ENCODE measurements around the gene ATOSB. TPM values are rescaled to one million over a fixed set of nuclear protein-coding genes. Genes with fewer than 3 reads are reported as not detected.

The ATOSB gene
- total and polyA plus RNA-seq, 4 donors, result 9.5 to 32.0 (median 23.0) TPM

DNA sequence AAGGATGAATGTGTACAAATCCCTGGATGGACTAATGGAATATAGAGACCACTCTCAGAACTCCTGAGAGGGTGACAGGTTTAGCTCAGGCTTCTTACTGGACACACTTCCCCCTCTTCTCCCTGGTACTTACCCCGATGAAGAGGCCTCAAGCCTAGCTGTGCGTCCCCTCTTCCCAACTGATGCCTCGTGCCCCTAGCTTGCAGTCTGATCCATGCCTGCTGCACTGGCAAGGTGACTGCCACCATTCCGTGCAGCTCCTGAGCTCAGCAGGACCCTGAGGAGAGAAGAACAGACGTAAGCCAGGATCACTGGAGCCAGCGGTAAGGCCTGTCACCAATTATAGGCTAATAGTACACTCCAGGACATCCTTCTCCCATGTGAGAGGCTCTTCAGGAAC, 7.2 kb downstream of the ATOSB start:
- DNase-seq, result no peak
- ATAC-seq (ENCODE audit: insufficient read depth, low FRiP score), result no peak
- Histone ChIP-seq H3K4me1 (ENCODE audit: control insufficient read depth in 5 of 5, insufficient read depth in 5 of 5, low read length in 5 of 5) (peaks cover 6 to 29% (median 14%) of the 10 kb centered on the region in 5 donors), H3K9me3 (ENCODE audit: control insufficient read depth in 4 of 4, insufficient read depth in 3 of 4, low read length in 3 of 4) (no peaks in the 10 kb centered on the region), H3K9ac (ENCODE audit: insufficient read depth in 1 of 2, low read length in 2 of 2) (no peak overlapping the region), H3K27ac (ENCODE audit: low read depth in 1 of 2, low read length in 1 of 2) (no peak overlapping the region), H3K36me3 (ENCODE audit: control insufficient read depth in 4 of 4, insufficient read depth in 4 of 4, low read length in 4 of 4) (peaks cover 10 to 34% (median 18%) of the 10 kb centered on the region in 4 donors), H3K27me3 (ENCODE audit: control insufficient read depth in 3 of 3, insufficient read depth in 3 of 3, low read length in 2 of 3) (no peaks in the 10 kb centered on the region), H3K4me3 (no peak overlapping the region)
- WGBS, 2 donors, result 90 to 93% methylated on average over 6 of the region's 6 CpGs
- no peak for TF ChIP-seq CTCF (IDR thresholded peaks at IDR 0.05; ENCODE audit: control extremely low read depth, extremely low read depth)

GRCh38 chr9:35107297-35108290, 8.1 kb downstream of the ATOSB start:
- Histone ChIP-seq H3K9me3 (ENCODE audit: control insufficient read depth in 4 of 4, insufficient read depth in 3 of 4, low read length in 3 of 4) (no peaks in the 10 kb centered on the region), H3K27me3 (ENCODE audit: control insufficient read depth in 3 of 3, insufficient read depth in 3 of 3, low read length in 2 of 3) (no peaks in the 10 kb centered on the region), H3K9ac (ENCODE audit: insufficient read depth in 1 of 2, low read length in 2 of 2) (no peak overlapping the region), H3K4me3 (no peak overlapping the region), H3K36me3 (ENCODE audit: control insufficient read depth in 4 of 4, insufficient read depth in 4 of 4, low read length in 4 of 4) (peaks cover 13 to 34% (median 18%) of the 10 kb centered on the region in 4 donors), H3K27ac (ENCODE audit: low read depth in 1 of 2, low read length in 1 of 2) (no peak overlapping the region), H3K4me1 (ENCODE audit: control insufficient read depth in 5 of 5, insufficient read depth in 5 of 5, low read length in 5 of 5) (peaks cover 6 to 32% (median 17%) of the 10 kb centered on the region in 5 donors)
- ATAC-seq (ENCODE audit: insufficient read depth, low FRiP score), result no peak
- TF ChIP-seq CTCF (IDR thresholded peaks at IDR 0.05; ENCODE audit: control extremely low read depth, extremely low read depth), result no peak
- 85 to 86% methylated on average over 18 of the region's 18 CpGs for WGBS, 2 donors
- DNase-seq, result no peak

- 91% methylated on average over 7 of the region's 7 CpGs for WGBS, 2 donors
Measured at GRCh38 chr9:35106343-35106730, 9.3 kb downstream of the ATOSB start.

More at GRCh38 chr9:35106343-35106730, 9.3 kb downstream of the ATOSB start:
- no peak for TF ChIP-seq CTCF (IDR thresholded peaks at IDR 0.05; ENCODE audit: control extremely low read depth, extremely low read depth)
- Histone ChIP-seq H3K4me3 (no peak overlapping the region), H3K27me3 (ENCODE audit: control insufficient read depth in 3 of 3, insufficient read depth in 3 of 3, low read length in 2 of 3) (no peaks in the 10 kb centered on the region), H3K4me1 (ENCODE audit: control insufficient read depth in 5 of 5, insufficient read depth in 5 of 5, low read length in 5 of 5) (peaks cover 4 to 30% (median 21%) of the 10 kb centered on the region in 5 donors), H3K9me3 (ENCODE audit: control insufficient read depth in 4 of 4, insufficient read depth in 3 of 4, low read length in 3 of 4) (no peaks in the 10 kb centered on the region), H3K36me3 (ENCODE audit: control insufficient read depth in 4 of 4, insufficient read depth in 4 of 4, low read length in 4 of 4) (peaks cover 13 to 34% (median 19%) of the 10 kb centered on the region in 4 donors), H3K27ac (ENCODE audit: low read depth in 1 of 2, low read length in 1 of 2) (no peak overlapping the region), H3K9ac (ENCODE audit: insufficient read depth in 1 of 2, low read length in 2 of 2) (no peak overlapping the region)
- no peak for DNase-seq
- no peak for ATAC-seq (ENCODE audit: insufficient read depth, low FRiP score)

Measured in lung (tissue), 12 donors.